Mucosa of descending colon (tissue), 3 donors: Measurements from ENCODE around the gene SLC22A8. TPM values are rescaled to one million over a fixed set of nuclear protein-coding genes. Genes with fewer than 3 reads are reported as not detected.

ENCODE experiments used
- ATAC-seq: fragments of 200-7000 bp; cut with Tn5 transposase; one replicate; pipeline ENCODE4 v1.9.1; 2020; ENCODE audit warnings: mild to moderate bottlenecking, moderate library complexity
- DNase-seq, 3 donors: peaks; one replicate each; pipeline ENCODE4 v3.0.0-alpha.2; 2020
- H3K36me3 ChIP-seq: fragments of 200-600 bp; one replicate; pipeline ENCODE4 v1.8.0; 2021; ENCODE audit warnings: low read depth, mild to moderate bottlenecking
- H3K4me1 ChIP-seq: fragments of 200-600 bp; one replicate; pipeline ENCODE4 v1.8.0; 2021; ENCODE audit warnings: low read depth, mild to moderate bottlenecking
- H3K4me3 ChIP-seq: fragments of 200-600 bp; one replicate; pipeline ENCODE4 v1.8.0; 2021; ENCODE audit warnings: mild to moderate bottlenecking
- H3K9me3 ChIP-seq: fragments of 200-600 bp; one replicate; pipeline ENCODE4 v1.8.0; 2021; ENCODE audit warnings: mild to moderate bottlenecking
- intact Hi-C, 2 donors: fragments of 100-400 bp; cut with DNase I in 1 of 2; cut with micrococcal nuclease in 1 of 2; formaldehyde crosslinking; loops; one replicate each; pipeline versions ENCODE4 v1.11.0 to v1.11.1; 2022; cut with DNase I, micrococcal nuclease
- total RNA-seq, 3 donors: library from RNA; stranded (reverse); fragmentation: NEBNext Ultra II Directional in 2 of 3; extraction: Animal tissue kit (Norgen Biotek cat#: 25700) in 2 of 3; gene quantifications; one replicate each; pipeline versions ENCODE4 v1.2.1 to v1.2.4, GENCODE V29; 2021 to 2023
- TF ChIP-seq, protein P1 (sequence below): fragments of 200-600 bp; IDR thresholded peaks from one replicate; pipeline ENCODE4 v1.8.0; 2022; ENCODE audit warnings: antibody characterized with exemption, mild to moderate bottlenecking
- donor health status: DM: no; HTN: no; CAD: no; lungs with moderate emphysema.
- donor health status: DM: no; HTN: no; CAD: no.
- donor health status: DM: no; HTN: yes; CAD: no.

The SLC22A8 gene
- total RNA-seq, 3 donors from 2014 or later, result not detected

DNA sequence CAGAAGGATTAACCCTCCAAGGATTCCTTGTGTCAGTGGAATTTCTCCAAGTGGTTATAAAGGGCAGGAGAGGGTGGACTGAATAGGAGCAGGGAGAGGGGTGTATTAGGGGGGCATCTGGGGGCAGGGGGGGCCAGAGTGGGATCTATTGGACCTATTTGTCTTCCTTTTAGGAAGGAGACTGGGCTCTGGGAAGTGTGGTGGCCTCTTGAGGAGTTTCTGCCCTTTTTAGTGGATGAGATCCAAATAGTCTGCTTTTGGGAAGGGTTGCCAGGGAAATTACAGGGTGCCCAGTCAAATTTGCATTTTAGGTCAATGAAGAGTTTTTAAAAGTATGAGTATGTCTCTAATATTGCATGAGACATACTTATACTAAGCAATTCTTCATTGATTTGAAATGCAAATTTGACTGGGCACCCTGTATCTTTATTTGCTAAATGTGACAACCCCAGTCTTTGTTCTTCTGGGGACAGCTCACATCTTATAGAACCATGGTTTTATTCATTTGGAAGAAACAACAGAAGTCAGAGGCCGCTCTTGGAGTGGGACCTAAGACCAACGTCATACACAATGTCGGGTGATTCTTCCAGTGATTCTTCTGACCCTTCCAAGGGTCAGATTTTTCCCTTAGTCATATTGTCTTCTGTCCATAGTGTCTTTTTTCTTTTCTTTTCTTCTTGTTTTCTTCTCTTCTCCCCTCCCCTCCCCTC lies 30.4 kb downstream of the SLC22A8 start:
- Histone ChIP-seq H3K4me3 (no peak overlapping the region), H3K9me3 (no peaks in the 10 kb centered on the region), H3K36me3 (no peaks in the 10 kb centered on the region), H3K4me1 (no peaks in the 10 kb centered on the region)
- TF ChIP-seq, protein P1, sequence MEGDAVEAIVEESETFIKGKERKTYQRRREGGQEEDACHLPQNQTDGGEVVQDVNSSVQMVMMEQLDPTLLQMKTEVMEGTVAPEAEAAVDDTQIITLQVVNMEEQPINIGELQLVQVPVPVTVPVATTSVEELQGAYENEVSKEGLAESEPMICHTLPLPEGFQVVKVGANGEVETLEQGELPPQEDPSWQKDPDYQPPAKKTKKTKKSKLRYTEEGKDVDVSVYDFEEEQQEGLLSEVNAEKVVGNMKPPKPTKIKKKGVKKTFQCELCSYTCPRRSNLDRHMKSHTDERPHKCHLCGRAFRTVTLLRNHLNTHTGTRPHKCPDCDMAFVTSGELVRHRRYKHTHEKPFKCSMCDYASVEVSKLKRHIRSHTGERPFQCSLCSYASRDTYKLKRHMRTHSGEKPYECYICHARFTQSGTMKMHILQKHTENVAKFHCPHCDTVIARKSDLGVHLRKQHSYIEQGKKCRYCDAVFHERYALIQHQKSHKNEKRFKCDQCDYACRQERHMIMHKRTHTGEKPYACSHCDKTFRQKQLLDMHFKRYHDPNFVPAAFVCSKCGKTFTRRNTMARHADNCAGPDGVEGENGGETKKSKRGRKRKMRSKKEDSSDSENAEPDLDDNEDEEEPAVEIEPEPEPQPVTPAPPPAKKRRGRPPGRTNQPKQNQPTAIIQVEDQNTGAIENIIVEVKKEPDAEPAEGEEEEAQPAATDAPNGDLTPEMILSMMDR, result no peak
- ATAC-seq (no peak), DNase-seq (no peak)
- intact Hi-C loops, result no loop called here

DNA sequence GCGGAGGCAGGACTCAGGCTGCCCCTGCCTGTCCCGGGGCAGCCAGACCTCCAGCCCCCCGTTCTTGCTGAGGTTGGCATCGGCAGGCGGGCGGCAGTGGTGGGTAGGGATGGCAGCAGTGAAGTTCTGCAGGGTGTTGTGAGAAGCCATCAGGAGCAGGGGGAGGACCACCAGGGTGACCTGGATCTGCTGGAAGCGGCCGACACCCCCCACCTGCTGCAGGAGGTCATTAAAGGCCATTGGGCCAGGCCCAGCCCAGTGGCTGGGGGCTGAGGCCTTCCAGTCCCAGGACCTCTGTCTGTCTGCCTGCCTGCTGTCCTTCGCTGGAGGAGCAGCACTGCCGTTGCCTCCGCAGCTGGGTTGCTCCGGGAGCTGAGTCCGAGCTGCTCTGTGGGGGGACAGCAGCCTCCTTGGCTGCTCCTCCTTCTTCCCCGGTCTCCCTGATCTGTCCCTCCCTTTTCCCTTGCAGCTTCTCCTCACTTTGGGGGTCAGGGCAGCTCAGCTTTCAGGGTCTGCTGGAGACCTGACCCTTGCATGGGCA lies 31.1 kb downstream of the SLC22A8 start, which contains the start of gene SLC22A6:
SLC22A6 (minus strand) TSS at position 517 of the 541 bp plus-strand sequence; CDS start at position 240, 277 bp downstream.
- no peak for ATAC-seq
- Histone ChIP-seq H3K4me3 (no peak within 1 kb of the TSS), H3K4me1 (no peaks in the 10 kb centered on the region), H3K9me3 (no peaks in the 10 kb centered on the region), H3K36me3 (no peaks in the 10 kb centered on the region)
- intact Hi-C loops, result no loop called here
- DNase-seq, result no peak
- TF ChIP-seq, protein P1, result no peak

DNA sequence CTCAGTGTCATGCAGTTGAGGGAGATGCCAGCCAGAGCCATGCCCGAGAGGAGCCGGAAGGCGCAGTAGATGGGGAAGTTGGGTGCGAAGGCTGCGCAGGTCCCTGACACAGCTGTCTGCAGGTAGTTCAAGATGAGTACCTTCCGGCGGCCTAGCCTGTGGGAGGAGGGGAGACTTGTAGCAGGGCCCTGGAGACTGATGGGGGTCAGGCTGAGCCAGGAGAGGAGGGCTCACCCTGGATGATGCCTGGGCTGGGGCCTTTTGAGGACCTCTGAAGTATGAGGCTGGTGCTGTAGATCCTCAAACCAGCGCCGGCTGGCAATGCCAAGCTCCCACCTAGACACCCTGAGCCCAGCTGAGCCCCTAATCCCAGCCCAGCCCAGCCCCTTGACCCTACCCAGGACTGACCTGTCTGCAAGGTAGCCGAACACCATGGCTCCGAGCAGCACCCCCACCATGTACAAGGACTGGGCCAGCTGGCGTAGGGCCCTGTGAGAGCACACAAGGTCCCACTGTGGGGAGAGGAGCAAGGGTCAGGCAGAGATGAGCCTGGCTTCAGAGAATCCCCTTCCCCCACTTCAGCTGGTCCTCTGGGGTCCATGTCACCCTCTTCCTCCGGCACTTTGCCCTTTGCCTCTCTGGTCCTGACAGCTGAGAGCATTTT lies 32.0 kb downstream of the SLC22A8 start:
- intact Hi-C loops, result no loop called here
- ATAC-seq (no peak), DNase-seq (no peak)
- Histone ChIP-seq H3K4me1 (no peaks in the 10 kb centered on the region), H3K9me3 (no peaks in the 10 kb centered on the region), H3K4me3 (no peak overlapping the region), H3K36me3 (no peaks in the 10 kb centered on the region)
- TF ChIP-seq, protein P1, result no peak

DNA sequence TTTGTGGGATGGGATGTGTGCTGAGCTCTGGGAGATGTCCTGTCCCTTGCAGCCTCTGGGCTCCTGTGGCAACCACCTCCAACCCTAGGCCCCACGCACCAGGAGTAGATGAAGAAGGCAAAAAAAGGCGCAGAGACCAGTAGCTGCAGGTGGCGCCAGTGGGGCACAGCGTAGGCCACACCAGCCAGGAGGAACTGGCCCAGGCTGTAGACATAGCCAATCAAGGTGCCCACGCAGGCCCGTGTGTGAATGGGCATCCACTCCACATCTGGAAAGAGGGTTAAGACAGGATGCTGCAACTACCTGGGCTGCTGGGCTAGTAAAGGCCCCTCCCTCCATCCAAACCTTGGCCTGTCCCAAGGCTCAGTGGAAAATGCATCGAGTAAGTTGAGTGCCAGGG lies 33.9 kb downstream of the SLC22A8 start:
- intact Hi-C loops, result no loop called here
- H3K4me3 ChIP-seq, result no peak overlapping the region
- no peak for DNase-seq
- ATAC-seq, result no peak
- no peaks in the 10 kb centered on the region for H3K9me3 ChIP-seq
- TF ChIP-seq, protein P1, result no peak
- no peaks in the 10 kb centered on the region for H3K36me3 ChIP-seq
- H3K4me1 ChIP-seq, result no peaks in the 10 kb centered on the region

DNA sequence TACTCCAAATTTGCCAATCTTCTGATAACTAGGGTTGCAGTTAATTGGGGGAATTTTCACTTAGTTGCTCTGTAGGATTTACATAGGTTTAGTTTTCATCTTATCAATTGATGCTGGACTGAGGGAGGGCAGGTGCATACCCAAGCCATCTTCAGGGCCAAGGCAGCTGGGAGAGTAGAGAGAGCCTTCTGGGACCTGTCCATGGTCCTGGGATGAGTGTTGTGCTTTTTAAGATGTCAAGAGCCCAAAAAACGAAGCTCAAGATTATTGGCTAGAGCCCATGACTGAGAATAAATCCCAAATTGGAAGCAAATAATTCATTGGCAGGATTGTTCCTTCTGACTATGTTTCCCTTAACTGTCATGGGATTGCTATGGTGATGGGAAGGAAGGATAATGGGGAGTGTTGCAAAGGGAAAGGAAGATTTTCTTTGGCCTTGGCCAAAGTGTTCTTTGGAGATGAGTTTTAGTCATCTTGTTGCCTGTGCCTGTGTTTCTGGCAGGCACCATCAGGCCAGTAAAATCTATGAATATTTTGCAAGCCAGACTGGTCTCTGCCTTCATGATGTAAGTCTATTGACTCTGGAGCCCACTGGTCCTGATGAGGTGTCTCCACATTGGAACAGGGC lies 35.4 kb downstream of the SLC22A8 start:
- no peak for DNase-seq
- Histone ChIP-seq H3K4me3 (no peak overlapping the region), H3K36me3 (no peaks in the 10 kb centered on the region), H3K4me1 (no peaks in the 10 kb centered on the region), H3K9me3 (no peaks in the 10 kb centered on the region)
- TF ChIP-seq, protein P1, result no peak
- ATAC-seq, result no peak
- intact Hi-C loops, result no loop called here
